Measurements from ENCODE around the gene C11orf54.

Gene C11orf54

DNA sequence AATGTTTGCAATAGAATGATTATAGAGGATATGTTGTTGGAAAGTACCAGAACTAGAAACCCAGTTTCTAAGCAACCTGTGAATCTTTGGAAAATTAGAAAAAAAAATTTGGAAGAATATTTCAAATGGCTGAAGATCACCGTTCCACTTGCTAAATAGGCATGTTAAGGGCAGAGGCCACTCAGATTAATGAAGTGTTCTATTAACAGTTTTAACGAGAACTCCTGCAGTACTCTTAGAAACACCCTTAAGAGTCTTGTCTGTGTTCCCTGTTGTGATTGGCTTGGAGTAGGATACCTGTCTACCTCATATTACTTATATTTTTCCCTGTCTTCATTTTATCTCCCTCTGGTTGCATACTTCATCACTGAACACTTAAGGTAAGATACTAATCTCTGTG is 4.6 kb downstream of the C11orf54 start:
- TF ChIP-seq CTCF (conservative IDR thresholded peaks at IDR 0.05; ENCODE audit: control insufficient read depth, insufficient read depth, low read depth, low read length) = no peak

DNA sequence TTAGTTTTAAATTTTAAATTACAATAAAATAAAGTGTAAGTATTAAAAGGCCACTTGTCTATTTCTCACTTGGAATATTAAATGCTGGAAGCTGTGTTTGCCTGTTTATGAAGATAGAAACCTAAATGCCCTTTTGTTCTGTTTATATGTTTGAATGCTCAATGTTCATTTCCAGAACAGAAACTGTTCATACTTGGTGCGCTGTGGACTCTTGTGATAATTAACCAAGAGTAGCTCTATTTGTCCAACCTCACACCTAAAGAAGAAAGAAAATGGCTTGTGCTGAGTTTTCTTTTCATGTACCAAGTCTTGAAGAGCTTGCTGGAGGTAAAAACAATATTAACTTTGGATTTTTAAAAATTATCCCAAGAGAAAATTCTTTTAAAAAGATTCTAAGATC is 5.7 kb downstream of the C11orf54 start:
- no peak for TF ChIP-seq CTCF (conservative IDR thresholded peaks at IDR 0.05; ENCODE audit: control insufficient read depth, insufficient read depth, low read depth, low read length)
- no peak for DNase-seq (ENCODE audit: low read depth)
- H3K4me3 ChIP-seq (ENCODE audit: control insufficient read depth, low read depth, low read length) = no peak overlapping the region

More for the DNA sequence above, 4.6 kb downstream of the C11orf54 start:
- no peak overlapping the region for H3K4me3 ChIP-seq (ENCODE audit: control insufficient read depth, low read depth, low read length)
- no peak for DNase-seq (ENCODE audit: low read depth)

- no peak overlapping the region for H3K4me3 ChIP-seq (ENCODE audit: control insufficient read depth, low read depth, low read length)
- no peak for DNase-seq (ENCODE audit: low read depth)
- TF ChIP-seq CTCF (conservative IDR thresholded peaks at IDR 0.05; ENCODE audit: control insufficient read depth, insufficient read depth, low read depth, low read length) = no peak
Measured at GRCh38 chr11:93751001-93751400, 9.5 kb downstream of the C11orf54 start.

GRCh38 chr11:93753241-93753640 is 11.8 kb downstream of the C11orf54 start:
- DNase-seq (ENCODE audit: low read depth) = no peak
- TF ChIP-seq CTCF (conservative IDR thresholded peaks at IDR 0.05; ENCODE audit: control insufficient read depth, insufficient read depth, low read depth, low read length) = no peak
- no peak overlapping the region for H3K4me3 ChIP-seq (ENCODE audit: control insufficient read depth, low read depth, low read length)

DNA sequence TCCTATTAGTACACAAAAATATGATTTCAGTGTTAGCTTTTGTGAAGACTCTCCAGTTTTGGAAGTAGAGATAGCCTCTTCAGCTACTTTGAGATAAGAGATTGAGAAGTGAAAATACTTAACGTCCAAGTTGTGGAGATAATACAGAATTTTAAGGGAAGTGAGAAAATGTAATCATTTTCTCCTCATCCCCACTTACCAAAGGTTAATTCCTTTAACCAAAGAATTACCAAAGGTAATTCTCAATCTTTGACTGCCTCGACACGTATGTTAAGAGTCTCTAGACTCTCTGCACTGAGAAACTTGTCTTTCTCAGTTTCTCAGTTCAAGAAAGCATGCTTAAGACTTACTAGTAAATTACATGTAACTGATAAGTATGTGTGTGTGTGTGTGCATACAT is 15.3 kb downstream of the C11orf54 start:
- DNase-seq (ENCODE audit: low read depth) = no peak
- no peak overlapping the region for H3K4me3 ChIP-seq (ENCODE audit: control insufficient read depth, low read depth, low read length)
- no peak for TF ChIP-seq CTCF (conservative IDR thresholded peaks at IDR 0.05; ENCODE audit: control insufficient read depth, insufficient read depth, low read depth, low read length)

DNA sequence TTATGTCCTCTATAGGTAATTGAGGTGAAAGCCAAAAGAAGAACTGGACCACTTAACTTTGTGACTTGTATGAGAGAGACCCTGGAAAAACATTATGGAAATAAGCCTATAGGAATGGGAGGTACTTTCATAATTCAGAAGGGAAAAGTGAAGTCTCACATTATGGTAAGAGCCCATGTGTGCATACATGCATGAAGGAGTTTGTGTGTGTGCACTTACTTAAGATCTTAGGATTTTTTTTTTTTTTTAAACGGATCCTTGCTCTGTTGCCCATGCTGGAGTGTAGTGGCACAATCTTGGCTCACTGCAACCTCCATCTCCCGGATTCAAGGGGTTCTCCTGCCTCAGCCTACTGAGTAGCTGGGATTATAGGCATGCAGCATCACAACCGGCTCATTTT is 15.8 kb downstream of the C11orf54 start:
- no peak for DNase-seq (ENCODE audit: low read depth)
- no peak for TF ChIP-seq CTCF (conservative IDR thresholded peaks at IDR 0.05; ENCODE audit: control insufficient read depth, insufficient read depth, low read depth, low read length)
- H3K4me3 ChIP-seq (ENCODE audit: control insufficient read depth, low read depth, low read length) = no peak overlapping the region

Data from fibroblast of mammary gland (primary cell).